HG03520 (cell line): Measurements from ENCODE around the gene E2F7.
A peak's percentile ranks its signal among the peaks of the same experiment; 100 is the strongest.

Source experiments
- ATAC-seq: cut with Tn5 transposase; IDR thresholded peaks from one replicate; pipeline ENCODE4 v1.9.1; 2021; ENCODE audit warnings: mild to moderate bottlenecking, moderate library complexity; ENCODE audit not compliant: unreplicated experiment

E2F7 gene

DNA sequence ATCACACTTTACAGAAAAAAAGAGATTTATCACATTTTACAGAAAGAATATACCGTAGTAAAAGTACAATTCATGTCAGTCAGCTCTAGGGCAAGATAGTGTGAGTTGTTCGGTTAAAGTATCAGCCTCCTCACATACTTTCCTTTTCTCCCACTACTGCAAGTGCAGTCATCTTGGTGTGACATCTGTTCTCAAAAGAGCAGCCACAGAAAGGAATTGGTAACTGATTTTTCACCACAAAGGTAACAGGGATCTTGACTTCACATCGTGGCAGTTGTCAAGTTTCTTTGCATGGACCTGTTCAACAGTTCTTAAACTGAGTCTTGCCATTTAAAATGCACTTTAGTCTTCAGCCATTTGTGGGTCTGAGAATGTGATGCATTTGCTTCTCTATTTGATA is 5.0 kb upstream of the E2F7 start:
- ATAC-seq, result peak; percentile 69

DNA sequence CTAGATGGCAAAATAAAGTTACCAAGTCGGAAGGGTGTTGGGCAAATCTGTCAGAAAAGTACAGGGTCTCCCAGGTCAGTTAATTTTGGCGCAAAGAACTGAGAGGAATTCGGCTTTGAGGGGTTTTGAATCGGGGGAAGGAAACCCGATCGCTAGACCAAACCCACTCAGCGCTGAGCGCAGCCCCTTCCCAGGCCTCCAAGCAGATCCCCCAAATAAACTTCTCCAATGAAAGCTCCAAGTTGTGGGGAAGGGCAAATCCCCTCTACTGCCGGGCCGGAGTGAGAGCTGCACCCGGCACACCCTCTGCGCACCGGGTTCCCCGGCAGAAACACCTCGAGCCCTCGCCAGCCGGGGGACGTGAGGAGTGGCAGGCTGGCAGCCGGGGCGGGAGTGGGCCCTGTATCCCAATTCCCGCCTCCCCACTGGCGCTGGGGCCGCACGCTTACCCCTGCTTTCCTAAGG is 441 bp downstream of the E2F7 start:
- peak; percentile 3 for ATAC-seq

DNA sequence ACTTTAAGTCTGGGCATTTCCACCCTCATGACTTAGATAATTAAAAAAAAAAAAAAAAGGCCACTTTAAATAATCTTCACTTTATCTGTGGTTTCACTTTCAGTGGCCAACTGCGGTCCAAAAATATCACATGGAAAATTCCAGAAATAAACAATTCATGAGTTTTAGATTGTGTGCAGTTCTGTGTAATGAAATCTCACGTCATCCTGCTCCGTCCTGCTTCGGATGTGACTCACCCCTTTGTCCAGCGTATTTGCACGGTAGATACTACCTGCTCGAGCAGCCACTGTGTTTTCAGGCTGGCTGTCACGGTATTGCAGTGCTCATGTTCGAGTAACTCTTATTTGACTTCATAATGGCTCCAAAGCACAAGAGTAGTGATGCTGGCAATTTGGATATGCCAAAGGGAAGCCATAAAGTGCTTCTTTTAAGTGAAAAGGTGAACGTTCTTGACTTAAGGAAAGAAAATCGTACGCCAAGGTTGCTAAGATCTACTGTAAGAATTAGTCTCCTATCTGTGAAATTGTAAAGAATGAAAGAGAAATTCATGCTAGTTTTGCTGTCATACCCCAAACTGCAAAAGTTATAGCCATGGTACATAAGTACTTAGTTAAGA is 2.4 kb downstream of the E2F7 start:
- ATAC-seq, result peak; percentile 48

DNA sequence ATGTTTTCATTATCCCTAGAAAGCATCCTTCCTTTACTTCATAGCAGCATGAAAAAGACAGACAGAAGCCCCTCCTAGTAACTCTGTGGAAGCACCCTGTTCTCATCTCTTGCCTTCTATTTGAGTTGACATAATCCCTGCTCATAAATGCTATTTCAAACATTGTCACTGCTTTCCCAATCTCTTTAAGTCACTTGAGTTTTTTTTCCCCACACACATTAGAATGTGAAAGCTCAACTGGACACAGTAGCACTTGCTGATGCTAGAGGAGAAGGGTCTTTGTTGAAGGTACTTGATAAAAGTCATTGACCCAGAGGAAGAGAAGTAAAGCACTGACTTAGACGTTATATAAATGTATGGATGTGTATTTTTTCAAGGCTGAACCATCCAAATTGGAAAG is 3.0 kb downstream of the E2F7 start:
- ATAC-seq, result no peak

DNA sequence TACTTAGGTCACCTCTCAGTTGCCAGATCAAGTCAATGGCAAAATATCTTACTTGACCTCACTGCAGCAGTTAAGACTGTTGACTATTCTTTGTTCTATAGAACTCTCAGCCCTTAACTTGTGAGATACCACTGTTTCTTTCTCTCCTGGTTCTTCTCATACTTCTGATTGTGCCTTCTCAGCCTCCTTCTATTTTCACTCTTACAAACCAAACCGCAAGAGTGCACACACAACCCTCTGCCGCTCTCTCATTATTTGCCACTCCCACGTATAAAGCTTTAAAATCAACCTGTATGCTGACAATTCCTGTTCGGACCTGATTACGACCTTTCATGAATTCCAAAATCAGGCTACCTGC is 4.5 kb downstream of the E2F7 start:
- peak; percentile 25 for ATAC-seq

DNA sequence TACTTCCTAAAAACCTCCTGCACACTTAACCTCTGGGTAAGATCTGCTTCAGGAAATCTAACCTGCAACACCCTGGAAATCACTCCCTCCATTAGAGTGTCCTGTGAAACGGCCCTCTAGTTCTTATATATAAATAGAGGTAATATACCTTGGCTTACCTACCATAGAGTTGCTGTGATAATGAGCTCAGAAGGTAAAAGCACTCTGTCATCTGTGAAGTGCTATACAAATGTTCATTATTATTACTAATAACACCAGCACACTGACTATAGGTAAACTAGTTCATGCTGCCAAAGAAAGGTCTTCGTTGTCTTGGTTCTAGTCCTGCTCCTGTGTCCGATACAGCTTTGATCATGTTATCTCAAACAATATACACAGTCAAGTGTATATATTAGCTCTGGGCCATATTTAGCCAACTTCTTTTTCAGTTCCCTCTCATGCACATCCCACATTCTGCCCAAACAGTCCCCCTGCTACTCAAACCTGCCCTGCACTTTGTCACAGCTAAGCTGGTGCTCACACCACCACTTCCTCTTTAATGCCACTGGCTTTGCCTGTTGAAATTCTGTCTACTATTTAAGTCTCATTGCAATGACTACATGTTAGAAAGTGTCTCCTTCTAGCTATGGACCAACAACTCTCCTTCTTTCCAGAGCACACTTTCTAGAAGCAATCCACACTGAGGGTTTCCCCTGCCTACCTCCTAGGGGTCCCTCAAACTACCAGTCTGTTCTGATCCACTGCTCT is 5.1 kb downstream of the E2F7 start:
- peak; percentile 53 for ATAC-seq

DNA sequence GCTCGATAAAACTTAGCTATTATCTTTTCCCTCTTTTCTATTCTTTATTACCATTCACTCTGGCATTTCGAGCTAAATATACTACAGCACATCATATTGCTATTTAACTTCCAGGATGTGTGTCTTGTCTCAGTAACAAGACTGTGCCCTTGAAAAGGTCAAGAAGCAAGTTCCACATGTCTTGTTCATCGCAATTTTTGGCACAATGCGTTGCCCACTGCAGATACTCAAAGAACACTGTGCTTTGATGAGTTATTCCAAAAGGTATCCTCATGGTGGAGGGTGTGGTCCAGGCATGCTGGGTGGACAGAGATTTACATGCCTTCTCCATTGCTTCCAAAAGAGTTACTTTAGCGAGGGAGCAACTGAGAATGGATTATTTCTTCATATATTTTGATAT is 6.6 kb downstream of the E2F7 start:
- no peak for ATAC-seq

DNA sequence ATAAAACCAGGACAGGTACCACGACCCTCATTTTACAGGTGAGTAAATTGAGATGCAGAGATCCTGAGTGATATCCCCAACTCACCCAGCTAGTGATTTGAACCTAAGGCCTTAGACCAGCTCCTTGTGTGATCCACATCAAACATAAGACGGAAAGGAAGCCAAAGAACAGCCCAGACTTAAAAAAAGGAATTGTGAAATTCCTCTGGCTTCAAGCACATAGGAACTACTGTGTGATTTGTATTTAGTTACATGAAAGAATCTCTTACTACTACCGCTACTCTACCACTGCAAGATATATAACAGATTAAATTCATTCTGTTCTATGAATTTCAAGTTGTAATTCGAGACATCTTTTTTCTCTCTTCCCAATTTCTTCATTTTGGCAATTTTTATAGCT is 10.5 kb downstream of the E2F7 start:
- ATAC-seq, result no peak

DNA sequence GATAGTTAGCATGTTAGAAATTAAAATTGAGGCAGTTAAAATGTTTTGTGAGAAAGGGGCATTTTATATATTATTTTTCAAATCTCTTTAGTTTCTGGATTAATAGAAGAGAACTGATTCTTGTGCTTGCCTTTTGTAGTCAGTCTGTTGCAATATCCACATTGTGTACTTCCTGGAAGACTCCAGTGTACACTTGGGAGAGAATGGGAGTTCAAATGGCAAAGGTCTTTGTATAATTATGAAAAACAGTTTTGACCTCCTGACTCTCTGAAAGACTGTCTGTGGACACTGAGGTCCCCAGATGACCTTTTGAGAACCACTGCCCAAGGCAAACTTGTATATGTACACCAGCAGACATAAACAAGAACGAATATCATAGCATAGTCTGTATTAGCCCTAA is 12.1 kb downstream of the E2F7 start:
- ATAC-seq, result no peak

DNA sequence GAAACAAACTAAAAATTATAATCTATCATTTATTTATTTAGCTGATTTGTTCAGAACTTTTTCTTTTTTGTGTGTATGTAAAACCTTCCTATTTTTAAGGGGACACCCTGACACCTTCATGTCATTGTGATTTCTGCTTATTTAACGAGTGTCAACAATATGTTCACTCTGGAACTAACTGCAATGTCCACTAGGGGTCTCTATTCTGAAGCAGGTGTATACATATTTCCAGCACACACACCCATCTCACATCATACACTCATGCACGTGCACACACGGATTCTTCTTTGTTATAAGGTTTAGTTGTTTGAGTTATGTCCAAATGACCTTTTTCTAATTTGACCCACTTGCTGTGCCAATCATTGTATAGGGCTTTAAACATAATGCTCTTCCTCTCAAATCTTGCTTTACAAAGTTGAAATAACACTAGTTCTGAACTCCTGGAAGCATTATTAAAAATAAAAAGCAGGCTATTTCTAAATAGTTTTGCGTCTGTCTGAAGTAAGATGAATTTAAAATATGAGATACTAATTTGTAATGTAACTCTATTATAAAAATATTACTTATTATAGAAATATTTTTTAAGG is 15.5 kb downstream of the E2F7 start:
- peak; percentile 98 for ATAC-seq

DNA sequence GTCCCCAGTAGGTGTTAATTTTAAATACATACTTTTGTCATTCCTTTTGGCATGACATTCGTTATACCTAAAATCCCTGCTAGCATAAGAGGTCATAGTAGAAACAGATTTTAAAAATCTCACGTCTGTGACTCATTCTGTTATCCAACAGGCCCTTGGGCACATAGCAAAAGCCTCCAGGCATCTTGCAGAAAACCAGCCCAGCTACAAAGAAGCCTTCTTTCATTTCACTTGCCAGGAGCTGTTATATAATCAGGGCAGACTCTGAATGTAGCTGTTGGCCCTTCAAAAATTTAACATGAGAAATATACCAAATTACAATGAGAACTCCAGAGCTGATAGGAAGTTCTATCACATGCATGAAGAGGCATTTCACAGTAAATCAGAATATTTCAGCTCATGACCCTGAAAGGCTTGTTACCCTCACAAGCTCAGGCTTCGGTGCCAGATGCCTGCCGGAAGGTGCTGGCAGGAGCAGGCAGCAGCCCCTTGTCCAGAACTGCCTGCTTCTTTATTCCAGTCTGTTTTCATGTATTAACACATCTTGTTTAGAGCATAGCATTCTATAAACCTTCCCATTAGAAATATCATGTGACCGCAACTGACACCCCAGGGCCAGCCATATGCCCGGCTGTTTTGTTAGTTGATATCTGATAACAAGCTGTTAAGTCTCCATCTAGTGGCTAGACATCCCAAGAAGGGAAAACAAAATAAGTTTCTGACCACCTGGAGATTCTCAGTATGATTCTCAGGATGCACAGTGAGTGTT is 17.8 kb downstream of the E2F7 start:
- no peak for ATAC-seq

DNA sequence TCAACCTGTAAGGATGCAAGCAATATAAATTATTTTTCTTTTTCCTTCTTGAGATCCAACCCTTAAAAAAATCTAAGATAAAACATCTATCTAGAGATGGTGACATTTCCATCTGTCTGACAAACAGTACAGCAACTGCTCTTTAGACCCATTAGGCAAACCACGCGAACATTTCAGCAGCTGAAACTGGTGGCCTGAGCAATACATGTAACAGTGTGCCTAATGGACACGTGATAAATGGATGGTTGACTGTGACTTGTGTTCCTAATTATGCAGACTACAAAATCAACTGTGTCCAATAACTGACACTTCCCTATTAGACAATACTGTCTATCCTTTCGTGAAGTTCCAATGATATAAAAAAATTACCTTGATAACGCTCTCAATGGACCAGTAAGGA is 18.9 kb downstream of the E2F7 start:
- no peak for ATAC-seq

DNA sequence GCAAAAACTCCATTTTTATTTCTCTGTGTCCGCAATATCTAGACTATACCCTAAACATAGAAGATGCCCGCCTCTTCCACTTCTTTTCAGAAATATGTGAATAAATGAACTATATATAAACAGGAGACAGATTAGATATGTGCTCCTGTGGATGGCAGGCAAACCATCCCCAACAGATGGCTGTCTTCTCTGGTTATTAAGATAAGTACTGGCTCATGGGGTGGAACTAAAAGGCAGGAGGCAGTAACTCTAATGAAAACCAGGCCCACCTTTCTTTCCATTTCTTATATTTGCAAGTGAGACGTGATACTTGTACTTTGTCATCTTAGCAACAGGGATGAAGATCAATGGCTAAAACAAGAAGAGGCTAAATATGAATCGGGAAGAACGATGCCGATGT is 20.2 kb downstream of the E2F7 start:
- no peak for ATAC-seq

DNA sequence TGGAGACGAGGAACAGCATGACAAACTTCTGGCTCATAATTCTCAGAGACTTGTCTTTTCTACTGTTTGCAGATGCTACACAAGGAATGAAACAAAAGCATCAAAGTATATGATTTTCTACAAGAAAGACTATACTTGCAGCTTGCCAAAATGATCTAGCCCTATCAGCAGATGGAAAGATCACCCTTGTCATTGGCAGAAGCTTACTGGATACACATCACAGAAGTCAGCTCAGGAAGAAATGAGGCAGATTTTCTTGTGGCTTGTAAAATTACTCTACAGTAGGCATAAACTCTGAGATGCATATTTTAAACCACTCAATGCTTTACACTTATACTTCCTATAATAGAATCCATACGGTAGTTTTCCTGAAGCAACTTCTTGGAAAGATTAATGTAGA is 20.6 kb downstream of the E2F7 start:
- ATAC-seq, result no peak

DNA sequence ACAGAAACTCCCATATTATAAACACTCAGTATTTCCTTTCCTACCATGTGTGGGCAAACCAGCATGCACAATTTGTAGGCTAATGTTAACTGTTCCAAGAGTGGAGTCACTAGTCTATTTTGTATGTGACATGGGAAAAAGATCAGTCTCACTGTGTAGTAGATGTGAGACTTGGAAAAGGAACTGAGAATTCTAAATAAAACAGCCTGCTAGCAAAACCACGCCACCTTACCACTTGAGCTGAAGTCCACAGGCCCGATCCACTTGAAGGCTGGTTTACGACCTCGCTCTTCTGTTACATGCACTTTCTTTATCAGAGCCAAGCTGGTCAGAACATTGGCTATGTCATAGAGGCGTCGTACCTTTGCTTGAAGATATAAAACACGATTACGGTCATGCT is 22.5 kb downstream of the E2F7 start:
- no peak for ATAC-seq

DNA sequence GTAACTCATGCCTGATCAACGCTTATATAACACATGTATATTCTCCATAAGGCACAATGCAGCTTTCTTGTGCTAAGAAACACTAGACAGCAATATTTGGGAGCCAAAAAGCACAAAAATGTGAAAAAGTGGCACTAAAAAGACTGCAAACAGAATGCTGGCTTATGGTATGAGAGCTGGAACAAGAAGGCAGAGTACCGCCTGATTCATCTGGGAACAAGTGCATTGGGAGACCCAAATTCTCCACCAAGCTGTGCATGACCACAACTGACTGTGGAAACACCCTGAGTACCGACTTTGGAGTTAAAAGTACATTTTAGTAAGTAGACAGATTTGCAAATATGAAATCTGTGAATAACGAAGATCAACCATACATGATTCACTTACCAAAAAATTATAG is 25.1 kb downstream of the E2F7 start:
- no peak for ATAC-seq

DNA sequence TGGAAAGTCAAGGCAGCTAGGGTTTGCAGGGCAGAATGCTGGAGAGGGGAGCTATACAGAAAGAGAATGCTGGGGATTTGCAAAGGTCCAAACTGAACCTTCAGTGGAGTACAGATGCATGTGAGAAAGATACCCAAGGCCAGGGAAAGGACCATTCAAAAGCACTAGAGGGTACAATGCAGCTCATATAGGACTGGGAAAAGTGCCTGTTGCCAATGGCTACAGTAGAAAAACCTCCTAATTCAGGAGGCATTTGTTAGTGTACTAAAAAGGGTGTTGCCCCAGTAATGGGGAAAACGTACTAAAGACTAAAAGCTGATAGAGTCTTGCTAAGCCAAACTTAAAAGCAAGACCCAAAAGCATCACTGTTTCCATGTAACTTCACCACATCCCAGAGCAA is 30.1 kb downstream of the E2F7 start:
- ATAC-seq, result no peak

DNA sequence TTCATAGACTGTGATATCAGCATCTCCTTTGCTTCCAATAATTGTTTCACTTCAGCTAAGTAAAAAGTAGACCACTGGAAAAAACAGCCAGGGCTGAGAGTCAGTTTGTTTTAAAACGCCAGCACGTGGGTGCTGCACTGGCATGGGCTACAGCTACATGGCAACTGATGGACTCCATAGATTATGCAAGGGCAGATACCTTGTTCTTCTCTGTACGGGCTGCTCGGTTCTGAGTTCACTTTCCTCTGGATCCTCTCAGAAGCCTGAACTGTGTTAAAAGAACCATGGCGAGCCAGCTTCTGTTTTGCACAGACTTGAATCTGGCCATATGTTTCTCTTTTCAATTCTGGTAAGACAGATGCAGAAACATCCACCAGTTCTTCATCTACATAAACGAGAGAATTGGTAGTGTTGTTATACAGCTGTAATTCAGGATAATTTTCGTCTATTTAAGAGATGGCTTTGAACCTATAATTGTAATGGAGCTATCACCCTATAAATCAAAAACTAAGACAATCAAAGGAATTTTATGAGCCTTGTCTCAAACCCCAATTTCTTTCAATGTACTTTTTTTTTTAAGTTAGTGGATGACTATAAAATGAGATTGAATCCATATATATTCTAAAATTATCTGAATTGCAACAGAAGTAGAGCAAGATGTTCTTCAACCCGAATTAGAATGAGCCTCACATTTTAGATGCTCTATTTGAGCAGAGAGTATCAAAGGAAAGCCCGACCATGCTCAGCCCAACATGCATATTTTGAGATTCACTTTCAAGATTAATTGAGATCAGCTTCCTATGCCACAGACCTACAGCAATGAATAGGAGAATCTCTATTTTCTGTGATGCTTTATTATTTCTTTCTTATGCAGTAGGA is 31.5 kb downstream of the E2F7 start:
- ATAC-seq, result no peak

DNA sequence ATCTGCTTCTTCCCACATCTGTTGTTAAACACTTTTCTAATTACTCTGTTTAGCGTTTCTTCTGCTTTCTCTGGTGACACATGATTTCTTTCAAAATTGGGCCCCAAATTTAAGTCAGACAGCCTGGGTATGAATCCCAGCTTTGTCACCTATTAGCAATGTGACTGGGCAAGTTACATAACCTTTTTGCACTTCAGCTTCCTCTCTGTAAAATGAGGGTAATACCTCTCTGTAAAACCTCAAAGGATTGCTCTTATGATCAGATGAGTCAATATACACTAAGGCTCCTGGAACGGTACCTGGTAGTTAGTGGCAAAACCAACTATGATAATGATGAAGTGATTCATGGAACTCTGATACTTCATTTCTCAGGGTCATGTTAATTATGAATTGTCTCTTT is 33.0 kb downstream of the E2F7 start:
- no peak for ATAC-seq

DNA sequence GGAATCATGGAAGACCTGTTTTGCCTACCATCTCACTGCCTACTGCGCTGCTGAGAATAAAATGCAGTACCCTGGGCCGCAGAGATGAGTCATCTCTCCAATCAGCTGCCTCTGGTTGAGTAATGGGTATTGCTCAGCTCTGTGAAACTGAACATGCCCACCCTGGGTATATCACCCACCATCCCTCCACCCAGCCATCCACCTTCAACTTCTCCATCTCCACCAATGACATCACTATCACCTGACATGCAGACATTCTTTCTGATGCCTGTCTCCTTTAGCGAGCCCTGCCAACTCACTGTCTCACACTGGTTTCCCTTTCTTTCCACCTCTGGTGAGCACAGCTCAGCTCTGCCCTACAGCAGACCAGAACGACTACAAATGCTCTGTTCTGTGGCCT is 33.6 kb downstream of the E2F7 start:
- no peak for ATAC-seq

DNA sequence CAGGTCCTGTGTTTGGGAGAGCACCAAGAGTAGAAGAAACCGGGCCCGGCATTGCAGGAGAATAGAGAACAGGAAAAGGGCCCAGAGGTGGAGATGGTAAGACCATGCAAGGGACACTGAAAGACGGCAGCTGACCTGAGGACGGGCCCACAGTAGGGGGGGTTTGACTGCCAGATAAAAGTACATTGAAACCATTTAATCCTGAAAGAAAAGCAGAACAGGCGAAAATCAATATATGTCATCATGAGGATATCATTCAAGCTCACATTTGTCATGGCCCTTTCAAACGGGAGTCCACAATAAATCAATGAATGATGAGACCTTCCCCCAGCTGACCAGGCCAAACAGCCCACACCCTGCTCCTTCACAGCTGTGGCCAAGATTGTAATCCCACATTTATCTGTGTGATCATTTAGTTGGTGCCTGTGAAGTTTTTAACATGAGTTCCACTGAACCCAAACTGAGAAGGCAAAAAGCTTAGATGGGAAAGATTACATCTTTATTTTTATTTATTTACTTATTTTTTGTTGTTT is 39.5 kb downstream of the E2F7 start:
- no peak for ATAC-seq
